Posterior vena cava (tissue), 2 donors: Measurements from ENCODE around the gene THRB. TPM values are rescaled to one million over a fixed set of nuclear protein-coding genes. Genes with fewer than 3 reads are reported as not detected.

Experiments
- DNase-seq: peaks from one replicate; pipeline ENCODE4 v3.0.0-alpha.2; 2020; ENCODE audit warnings: low spot score
- intact Hi-C, 2 donors: fragments of 100-400 bp; cut with DNase I; formaldehyde crosslinking; loops; one replicate each; pipeline versions ENCODE4 v1.14.1 to v1.14.2; 2022 to 2023
- total RNA-seq, 2 donors: library from RNA; stranded (reverse); fragmentation: NEBNext Ultra II Directional; extraction: Animal tissue kit (Norgen Biotek cat#: 25700); gene quantifications; one replicate each; pipeline ENCODE4 v1.2.1, GENCODE V29; 2021
- donor health status: DM: yes; HTN: yes; CAD: no.
- donor health status: DM: yes; HTN: yes; CAD: no.

Gene THRB
- total RNA-seq, 2 donors from 2014 or later = 25.0 to 32.5 TPM

GRCh38 chr3:24393316-24393715 lies 101.3 kb downstream of the THRB start:
- DNase-seq = no peak
- intact Hi-C loops = loop anchor here in 1 of 2 donors (10.0 kb wide), 1 partner anchor 659 kb away; no protein-coding TSS in a partner anchor

GRCh38 chr3:24390169-24391130 lies 104.2 kb downstream of the THRB start:
- intact Hi-C loops = loop anchor here in 1 of 2 donors (10.0 kb wide), 1 partner anchor 656 kb away; no protein-coding TSS in a partner anchor
- no peak for DNase-seq

GRCh38 chr3:24389108-24390090 lies 105.3 kb downstream of the THRB start:
- DNase-seq = no peak
- intact Hi-C loops = loop anchor here in 1 of 2 donors (10.0 kb wide), 1 partner anchor 655 kb away; no protein-coding TSS in a partner anchor

DNA sequence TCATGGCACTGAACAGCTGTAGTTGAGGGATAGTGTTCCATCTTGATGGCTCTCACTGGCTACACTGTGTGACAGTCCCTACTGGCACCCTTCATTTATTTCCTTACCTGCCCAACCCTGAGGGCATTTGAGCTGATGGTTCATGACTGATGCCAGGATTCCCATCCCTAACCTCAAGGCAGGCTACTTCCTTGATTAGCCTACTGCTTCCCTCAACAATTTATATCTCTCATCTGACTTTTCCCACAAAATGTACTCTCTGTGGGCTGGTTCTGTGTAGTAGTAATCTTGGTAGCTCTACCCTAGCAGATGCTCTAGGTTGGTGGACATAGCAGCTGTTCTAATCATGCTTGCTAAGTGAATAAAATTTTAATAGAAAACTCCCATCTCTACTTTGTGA lies 106.0 kb downstream of the THRB start:
- intact Hi-C loops = no loop called here
- no peak for DNase-seq

- intact Hi-C loops = no loop called here
- DNase-seq = no peak
Observed at GRCh38 chr3:24388159-24388558, 106.5 kb downstream of the THRB start.

DNA sequence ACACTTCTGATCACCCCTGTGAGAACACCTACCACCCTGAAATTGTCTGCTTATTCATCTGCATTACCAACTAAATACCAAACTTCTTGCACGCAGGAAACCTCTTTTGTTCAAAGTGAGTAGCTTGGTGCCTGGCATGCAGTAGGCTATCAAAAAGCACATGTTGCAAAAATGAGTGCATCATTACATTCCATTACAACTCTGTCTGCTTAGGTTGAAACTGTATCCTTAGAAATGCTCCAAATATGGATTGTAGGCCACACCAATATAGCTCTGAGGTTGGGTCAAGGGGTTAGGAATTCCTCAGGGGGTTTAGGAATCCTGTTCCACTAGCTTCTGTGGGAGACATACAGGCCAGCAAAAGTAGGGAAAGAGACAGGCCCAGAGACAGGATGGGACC lies 107.2 kb downstream of the THRB start:
- intact Hi-C loops = no loop called here
- DNase-seq = no peak

- intact Hi-C loops = no loop called here
- DNase-seq = no peak
Observed at GRCh38 chr3:24387000-24387399, 107.7 kb downstream of the THRB start.

- intact Hi-C loops = no loop called here
- no peak for DNase-seq
Observed at GRCh38 chr3:24386458-24386857, 108.2 kb downstream of the THRB start.

- no peak for DNase-seq
- intact Hi-C loops = no loop called here
Observed at GRCh38 chr3:24385012-24385615, 109.5 kb downstream of the THRB start.

GRCh38 chr3:24382647-24383046 lies 112.0 kb downstream of the THRB start:
- intact Hi-C loops = no loop called here
- no peak for DNase-seq

DNA sequence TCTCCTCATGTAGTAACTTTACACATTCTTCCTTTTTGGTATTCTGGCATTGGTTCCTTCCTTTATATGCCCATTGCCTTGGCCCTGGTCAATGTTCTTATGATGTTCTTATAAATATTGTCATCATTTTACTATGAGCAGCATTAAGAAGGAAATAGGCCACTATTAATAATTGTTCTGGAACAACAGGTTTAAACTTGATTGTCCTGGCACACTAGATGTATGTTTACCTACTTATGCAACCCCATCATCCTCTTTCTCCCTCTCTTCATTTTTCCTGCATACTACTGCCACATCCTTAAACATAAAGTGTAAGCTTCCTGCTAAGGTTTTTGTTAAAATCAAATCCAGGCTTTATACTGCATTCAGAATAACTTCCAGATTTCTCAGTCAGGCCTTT lies 114.7 kb downstream of the THRB start:
- no peak for DNase-seq
- intact Hi-C loops = no loop called here

DNA sequence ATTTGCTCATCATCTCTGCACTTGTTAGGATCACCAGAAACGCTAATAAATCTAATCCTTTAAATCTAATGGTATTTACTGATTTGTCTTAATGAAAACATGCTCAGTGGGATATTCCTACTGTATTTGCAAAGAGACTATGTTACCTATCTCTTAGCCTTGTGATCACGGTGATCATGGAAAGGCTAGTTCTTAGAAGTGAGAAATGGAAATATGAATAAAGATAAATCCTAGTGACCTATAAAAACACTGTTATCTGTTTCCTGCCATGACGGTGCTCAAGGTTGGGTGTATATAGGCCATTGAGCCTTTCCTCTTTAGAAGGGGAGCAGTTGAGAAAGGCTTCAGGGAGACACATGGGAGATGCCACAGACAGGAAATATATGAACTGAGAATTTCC lies 116.3 kb downstream of the THRB start:
- no peak for DNase-seq
- intact Hi-C loops = no loop called here

- intact Hi-C loops = no loop called here
- DNase-seq = no peak
Observed at GRCh38 chr3:24377218-24377993, 117.2 kb downstream of the THRB start.

- no peak for DNase-seq
- intact Hi-C loops = no loop called here
Observed at GRCh38 chr3:24375947-24376384, 118.7 kb downstream of the THRB start.

GRCh38 chr3:24374801-24375200 lies 119.8 kb downstream of the THRB start:
- DNase-seq = no peak
- intact Hi-C loops = loop anchor here in 1 of 2 donors (5.0 kb wide), 1 partner anchor 1882 kb away; no protein-coding TSS in a partner anchor

DNA sequence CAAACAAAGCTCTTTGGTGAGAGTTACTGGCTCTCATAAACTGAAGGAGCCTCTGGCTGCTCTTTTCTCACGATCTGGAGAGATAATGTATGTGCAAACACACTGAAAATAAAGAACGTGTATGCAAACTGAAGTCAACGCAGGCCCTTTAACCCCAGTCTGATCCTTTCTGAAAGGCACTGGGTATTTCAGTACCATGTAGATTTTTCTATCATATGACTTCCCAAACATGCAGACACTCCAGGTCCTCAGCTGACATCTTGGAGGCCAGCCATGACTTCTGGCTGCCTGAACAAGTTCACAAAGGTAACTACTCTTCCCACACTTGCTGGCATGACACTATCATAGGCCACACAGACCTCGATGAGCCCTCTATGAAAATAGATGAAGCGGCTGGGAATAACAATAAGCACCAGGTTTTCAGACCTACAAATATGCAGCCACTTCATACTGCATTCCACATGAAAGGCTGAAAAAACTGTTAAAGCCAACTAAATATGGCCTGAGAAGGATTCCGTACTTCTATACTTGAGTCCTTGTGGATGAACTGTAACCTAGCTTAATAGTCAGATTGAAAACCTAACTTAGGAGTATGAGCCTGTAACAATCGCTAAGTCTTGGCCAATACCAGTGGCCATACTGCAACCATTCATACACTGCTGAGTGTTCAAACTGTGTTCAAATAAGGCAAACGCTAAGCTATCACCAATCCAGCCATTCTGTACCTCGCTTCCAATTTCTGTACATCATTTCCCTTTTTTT lies 121.3 kb downstream of the THRB start:
- intact Hi-C loops = loop anchor here in 1 of 2 donors (5.0 kb wide), 1 partner anchor 1881 kb away; no protein-coding TSS in a partner anchor
- no peak for DNase-seq

- DNase-seq = no peak
- intact Hi-C loops = loop anchor here in 1 of 2 donors (5.0 kb wide), 1 partner anchor 1880 kb away; no protein-coding TSS in a partner anchor
Observed at GRCh38 chr3:24372559-24373197, 122.0 kb downstream of the THRB start.
